Dermis blood vessel endothelial cell (primary cell): ENCODE data around the gene KCNK3. TPM values are rescaled to one million over a fixed set of nuclear protein-coding genes. Genes with fewer than 3 reads are reported as not detected.

Experiments
- DNase-seq: peaks from one replicate; pipeline ENCODE4 v3.0.0; 2010
- total RNA-seq: library from RNA; depleted of rRNA; stranded (reverse); fragments of >200 nt; gene quantifications from 2 replicates; pipeline ENCODE4 v1.2.3, GENCODE V29; 2014

The KCNK3 gene
- total RNA-seq, 1 donor from 2014 or later, result under 0.01 TPM

DNA sequence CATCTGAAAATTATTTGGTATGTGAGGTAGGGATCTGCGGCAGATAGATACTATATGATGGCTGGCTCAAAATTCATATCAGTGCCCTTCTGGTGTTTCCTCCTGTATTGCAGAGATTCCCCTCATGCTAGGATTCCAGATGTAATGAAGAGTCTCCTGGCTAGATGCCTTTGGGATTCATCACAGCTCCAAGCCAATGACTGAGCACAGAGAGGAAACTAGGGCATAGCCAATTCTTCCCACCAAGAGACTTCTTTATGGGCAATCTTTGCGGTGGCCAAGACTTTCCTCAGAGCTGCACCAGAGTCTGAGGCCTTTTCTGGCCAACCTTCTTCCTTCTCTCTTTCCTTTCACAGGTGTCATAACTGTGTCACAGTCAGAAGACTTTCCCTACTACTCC lies 25.9 kb upstream of the KCNK3 start:
- no peak for DNase-seq

DNA sequence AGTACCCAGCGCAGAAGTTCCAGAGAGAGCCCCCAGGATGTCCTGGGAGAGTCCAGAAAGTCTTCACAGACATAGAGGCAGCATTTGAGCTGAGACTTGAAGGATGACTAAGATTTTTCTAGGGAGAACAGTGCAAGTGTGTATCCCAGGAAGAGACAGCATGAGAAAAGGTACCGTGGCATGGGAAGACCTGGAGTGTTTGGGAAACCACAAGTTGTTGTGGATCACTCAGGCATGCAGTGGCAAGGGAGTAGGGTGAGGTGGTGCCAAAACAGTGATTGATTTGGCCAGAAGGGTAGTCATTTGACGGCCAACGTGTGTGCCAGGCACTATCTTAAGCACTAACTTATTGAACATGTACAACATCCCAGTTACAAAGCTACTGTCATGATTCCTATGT lies 24.5 kb upstream of the KCNK3 start:
- no peak for DNase-seq

DNA sequence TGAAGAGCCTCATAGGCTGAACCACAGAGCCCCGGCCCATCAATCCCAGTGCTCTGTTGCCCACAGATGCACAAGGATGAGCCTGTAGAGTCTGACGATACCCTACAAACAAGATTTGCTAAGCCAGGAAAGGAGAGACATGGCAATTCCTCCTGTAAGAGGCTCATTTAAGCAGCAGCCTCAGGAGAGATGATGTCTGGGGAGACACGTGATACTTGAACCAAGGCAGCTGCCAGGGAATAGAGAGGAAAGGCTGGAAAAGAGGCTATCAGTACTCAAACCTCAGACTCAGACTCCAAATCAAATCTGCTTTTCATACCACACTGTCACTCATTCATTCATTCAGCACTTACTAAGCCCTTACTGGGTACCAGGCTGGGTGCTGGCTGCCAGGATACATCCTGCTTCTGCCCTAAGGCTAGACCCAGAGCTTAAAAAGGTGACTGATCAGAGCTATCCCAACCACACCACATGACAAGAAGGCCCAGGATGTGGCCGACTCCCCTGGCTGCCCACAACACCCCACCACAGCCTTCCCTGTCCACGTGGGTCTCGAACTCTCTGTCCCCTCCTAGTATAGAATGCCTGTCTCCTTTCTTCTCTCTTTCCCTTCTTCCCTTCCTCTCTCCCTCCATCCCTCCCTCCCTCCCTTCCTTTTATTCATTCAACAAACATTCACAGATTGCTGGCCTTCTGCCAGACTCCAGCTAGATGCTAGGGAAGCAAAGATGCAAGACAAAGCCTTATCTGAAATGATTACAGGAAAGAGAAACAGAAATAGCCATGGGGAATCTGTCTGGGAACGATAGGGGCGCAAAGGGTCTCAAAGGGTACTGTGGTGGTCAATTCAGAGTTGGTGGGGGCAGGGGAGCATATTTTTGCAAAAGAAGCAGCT lies 23.4 kb upstream of the KCNK3 start:
- DNase-seq, result no peak

DNA sequence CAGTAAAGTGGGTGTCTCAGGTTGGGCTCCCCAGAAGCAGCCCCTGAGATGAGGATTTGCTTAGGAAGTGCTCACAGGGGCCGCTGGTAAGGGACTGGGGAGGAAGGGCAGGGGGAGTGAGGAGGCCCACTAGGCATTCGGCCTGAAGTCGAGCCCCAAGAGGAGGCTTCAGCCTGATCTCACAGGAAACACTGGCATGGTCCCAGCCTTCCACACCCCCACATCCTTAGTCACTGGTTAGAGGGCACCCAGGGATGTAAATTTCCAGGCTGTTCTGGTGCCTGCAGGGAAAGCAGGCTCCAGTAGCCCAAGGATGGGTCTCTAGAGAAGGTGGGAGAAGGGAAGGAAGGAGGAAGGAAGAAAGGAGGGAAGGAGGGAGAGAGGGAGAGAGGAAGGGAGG lies 22.4 kb upstream of the KCNK3 start:
- no peak for DNase-seq

DNA sequence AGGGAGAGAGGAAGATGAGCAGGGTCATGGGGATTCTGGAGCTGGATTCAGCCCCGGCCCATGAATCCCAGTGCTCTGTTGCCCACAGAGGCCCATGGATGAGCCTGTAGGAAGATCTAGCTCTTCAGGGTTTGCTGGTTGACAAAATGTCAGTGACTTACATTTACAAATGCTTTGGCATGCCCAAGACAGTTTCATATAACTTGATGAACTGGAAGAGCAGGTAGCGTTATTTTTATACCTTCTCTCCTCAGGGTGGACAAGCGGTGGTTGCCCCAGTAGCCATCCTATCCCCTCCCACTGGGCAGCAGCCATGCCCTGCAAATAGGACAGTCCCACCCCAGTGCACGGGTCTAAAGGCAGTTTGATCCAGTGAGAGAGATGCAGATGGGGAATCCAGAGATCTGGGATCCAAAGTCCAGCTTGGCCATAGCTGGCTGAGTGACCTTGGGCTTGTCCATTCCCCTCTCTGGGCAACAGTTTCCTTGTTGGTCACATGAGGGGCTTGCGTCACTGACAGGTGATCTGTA lies 21.5 kb upstream of the KCNK3 start:
- DNase-seq, result no peak

DNA sequence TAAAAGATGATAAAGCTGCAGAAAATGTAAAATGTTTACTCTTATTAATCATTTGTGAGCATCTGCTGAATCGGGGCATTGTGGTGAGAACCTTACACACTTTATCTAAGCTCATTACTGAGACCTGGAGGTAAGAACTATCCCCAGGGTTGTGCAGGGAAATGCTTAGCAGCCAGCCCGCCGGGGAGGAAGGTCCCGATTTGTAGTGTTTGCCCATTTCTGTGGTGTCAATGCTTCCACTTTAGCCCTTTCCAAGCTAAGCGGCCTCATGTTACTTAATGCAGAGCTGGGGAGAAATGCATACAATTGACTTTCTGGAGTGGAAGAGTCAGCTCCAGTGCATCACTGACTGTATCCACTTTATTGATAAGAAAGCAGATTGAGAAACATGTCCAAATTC lies 20.8 kb upstream of the KCNK3 start:
- DNase-seq, result no peak

DNA sequence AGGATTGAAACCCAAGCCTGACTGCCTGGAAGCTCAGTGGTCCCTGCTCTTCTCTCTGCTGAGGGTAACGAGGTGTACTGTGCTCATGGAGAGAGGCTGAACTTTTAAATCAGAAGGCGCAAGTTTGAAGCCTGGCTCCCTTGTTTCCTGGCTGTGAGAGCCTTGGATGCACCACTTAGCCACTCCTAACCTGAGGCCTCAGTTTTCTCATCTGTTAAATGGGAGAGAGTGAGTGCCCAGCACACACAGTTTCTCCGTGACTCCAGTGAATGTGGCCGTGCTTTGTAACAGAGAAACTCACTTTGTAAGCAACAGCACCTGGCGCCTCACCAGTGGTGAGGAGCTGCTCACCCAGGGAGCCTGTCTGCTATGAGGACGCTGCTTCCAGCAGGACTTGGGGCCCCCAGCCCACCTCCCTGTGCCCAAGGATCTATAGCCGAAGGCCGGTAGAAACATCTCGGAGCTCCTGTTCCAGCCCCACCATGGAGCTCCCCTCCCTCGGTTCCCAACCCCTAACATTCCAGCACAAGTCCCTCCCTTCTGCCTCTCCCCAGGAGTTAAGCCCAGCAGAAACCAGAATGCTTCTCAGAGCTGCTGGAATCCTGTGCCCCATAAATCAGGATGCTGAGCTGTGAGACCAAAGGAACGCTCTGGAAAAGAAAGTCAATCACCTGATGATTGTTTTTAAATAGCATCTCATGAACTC lies 20.3 kb upstream of the KCNK3 start:
- no peak for DNase-seq

DNA sequence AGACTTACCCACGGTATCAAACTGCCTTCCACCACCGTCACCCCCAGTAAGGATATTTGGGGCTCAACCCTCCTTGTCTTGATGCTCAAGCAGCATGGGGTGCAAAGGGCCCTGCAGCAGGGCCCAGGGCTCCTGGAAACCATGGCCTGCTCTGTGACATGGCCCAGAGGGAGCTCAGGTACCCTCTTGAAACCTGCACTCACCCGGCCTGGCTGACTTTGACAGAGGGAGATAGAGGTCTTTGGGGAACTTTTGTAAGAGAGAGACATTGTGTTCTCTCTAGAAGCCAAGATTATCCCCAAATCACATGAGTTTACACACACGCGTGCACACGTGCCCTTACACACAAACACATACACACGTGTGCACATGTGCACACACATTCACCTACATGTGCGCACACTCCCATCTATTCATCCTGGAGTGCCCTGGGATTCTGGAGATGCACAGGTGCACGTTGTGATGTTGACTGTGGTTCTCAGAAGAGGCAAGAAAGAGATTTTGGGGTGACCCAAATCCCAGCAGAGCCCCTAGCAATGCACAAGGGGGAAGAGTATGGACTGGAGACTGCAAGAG lies 19.6 kb upstream of the KCNK3 start:
- no peak for DNase-seq

DNA sequence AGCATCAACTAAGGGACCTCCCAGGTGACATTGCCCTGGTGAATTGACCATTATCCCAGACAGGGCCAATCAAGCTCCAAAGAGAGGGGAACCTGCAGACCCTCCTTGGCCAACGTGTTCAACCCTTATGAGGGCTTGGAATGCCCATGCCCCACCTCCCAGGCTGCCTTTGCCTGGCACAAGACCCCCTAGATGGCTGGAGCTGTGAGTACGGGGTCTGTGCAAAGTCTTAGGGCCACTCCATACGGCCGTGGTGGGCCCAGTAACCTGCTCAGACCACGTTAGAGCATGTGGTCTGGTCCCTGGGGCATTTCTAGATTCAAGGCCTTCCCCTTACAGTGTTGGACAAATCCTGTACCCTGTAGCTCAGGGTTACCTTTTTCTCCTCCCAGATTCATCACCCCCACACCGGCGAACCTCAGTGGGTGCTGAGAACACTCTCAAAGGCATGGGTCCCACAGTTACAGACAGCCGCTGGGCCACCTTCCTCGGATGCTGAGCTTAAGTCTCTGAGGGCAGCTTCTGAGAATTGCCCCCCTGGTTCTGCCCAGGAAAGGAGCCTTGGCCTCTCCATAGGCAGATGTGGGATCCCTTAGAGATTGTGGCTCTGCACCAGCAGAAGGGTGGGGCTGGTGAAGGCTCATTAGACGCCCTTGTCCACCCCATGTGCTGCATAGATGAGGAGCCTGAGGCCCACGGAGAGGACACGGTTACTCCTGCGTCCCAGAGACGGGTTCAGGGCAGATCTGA lies 18.3 kb upstream of the KCNK3 start:
- DNase-seq, result no peak

DNA sequence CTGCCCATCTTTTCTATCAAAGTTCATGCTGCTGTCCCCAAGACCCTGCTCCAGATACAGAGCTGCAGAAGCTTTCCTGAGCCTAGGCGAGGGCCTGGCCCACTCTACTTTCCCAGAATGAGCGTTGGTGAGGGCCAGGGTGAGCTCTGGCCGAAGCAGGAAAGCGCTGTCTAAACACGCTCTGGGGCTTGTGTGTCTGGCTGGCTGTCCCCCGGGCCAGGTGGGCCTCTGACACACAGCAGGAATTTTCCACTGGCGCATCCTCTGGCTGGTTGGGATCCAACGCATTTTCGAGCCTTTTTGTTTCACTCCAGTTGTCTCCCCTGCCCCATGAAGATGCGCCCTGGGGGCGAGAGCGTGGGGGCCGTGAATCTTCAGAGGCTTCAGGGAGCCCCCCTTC lies 17.8 kb upstream of the KCNK3 start:
- no peak for DNase-seq

DNA sequence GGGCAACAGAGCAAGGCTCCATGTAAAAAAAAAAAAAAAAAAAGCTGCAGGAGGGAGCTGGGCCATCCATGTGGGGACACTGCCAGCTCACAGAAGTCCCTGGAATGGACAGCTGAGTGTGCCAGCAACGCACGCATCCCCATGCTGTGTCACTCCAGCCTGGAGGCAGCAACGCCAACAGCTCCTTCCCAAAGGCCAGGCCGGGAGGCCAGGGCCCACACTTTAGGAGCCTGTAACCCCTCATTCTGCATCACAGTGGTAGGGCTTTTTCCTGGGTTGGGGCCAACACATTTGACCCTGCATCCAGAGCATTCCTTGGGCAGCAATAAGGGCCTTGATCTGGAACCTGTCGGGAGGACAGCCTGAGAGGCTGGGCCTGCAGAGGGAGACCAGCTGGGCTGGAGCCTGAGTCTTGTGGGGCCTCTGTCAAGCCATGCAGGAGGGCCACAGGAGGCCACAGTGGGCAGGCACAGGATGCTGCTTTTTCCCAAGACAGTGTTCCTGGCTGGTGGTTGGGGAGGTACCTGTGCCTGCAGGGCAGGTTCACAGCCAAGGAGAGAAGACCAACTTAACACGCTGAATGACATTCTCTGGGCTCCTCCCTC lies 16.8 kb upstream of the KCNK3 start:
- DNase-seq, result no peak

DNA sequence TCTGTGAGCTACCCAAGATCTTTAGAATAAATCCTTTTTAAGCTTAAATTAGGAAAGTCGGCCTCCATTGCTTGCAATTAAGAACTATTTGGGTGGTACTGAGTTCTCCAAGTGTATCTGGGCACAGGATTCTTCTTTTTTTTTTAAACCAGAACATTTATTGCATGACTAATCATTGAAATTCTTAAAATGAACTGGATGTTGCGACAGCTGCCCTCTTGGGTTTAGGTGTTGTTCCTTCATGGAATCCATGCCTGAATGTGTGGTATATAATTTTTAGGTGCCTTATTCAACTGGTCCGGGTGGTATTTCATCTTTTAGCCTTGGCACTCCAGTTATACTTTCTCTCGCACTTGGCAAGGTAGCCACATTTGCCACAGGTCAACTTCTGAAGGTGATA lies 14.5 kb upstream of the KCNK3 start:
- DNase-seq, result no peak

DNA sequence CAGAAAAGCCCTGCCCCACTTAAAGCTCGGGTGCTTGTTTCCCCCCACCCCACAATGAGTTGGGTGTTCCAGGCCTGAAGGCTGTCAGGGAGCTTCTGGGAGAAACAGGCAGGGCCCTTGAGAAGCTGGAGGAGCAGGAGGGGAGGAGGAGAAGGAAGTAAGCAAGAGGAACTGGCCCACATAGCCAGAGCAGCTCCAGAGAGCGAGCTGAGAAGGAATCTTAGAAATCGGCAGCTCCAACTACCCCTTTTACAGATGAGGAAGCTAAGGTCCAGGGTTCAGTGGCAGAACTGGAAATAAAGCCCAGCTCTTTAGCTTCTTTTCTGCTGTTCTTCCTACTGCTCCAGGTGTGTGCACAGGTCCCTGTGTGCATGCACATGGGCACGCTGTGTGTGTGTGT lies 12.7 kb upstream of the KCNK3 start:
- no peak for DNase-seq

DNA sequence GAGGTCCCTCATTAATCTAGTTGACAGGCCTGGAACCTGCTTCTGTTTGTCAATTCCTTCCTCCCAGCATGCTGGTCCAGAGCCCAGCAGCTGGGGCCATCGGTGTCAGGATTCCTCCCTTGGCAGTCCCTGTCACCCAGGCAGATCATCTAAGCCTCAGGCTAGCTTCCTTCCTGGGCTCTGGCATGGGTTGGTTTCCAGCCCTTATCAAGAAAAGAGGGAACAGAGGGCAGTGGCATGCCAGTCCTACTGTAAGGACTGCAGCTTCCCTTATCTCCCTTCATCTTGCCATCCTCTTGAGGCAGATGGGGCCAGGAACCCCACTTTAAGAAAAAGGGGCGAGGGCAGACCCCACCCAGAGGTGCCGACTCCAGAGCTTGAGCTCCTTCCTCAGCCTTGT lies 10.9 kb upstream of the KCNK3 start:
- no peak for DNase-seq

DNA sequence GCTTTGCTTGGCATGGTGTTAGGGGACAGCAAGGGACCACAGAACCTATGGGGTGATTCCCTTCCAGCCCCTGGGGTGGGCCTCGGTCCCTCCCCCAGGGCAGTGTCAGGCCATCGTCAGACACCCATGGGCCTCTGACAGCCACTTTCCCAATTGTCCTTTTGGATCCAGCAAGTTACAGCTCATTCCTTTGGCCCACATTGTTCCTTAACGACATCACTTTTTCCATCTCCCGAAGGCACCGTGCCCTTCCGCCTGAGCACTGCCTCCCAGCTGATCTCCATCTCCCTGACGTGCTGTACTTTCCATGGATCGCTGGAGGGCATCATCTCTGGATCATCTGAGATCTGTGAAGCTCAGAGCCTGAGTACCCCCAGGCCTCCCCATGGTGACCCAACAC lies 10.4 kb upstream of the KCNK3 start:
- DNase-seq, result no peak

DNA sequence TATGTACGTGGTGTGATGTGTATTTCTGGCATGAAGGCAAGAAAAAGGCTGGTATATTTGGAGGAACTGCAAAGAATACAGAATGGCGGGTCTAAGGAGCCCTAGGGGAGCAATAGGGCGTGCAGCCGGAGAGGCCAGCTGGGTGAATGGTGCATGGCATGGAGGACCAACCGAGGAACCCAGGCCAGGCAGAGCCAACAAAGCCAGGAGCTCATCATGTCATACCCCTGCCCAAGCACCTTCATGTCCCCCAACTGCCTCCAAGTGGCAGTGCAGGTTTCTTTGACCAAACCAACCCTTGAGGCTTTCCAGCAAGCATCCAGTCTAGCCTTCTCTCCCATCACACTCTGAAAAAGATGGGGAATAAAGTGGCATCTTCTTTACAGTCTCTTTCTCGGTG lies 8.9 kb upstream of the KCNK3 start:
- no peak for DNase-seq

DNA sequence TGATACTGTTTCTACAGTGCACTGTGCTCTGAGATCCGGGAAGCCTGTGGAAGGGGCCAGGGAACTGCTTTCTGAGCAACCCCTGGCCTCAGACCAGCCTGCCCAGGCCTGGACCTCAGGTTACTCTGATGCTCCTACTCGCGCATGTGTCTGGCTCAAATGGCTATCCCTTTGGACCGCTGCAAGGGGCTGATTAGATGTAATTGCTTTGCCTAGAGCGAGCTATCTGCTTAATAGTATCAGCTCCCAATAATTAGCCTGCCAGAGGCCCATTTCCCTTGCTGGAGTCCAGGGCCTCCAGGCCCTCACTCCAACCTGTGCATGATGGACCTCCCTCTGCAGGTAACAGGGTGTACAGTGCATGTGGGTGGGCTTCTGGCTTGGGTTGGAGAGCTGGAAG lies 7.2 kb upstream of the KCNK3 start:
- DNase-seq, result no peak

DNA sequence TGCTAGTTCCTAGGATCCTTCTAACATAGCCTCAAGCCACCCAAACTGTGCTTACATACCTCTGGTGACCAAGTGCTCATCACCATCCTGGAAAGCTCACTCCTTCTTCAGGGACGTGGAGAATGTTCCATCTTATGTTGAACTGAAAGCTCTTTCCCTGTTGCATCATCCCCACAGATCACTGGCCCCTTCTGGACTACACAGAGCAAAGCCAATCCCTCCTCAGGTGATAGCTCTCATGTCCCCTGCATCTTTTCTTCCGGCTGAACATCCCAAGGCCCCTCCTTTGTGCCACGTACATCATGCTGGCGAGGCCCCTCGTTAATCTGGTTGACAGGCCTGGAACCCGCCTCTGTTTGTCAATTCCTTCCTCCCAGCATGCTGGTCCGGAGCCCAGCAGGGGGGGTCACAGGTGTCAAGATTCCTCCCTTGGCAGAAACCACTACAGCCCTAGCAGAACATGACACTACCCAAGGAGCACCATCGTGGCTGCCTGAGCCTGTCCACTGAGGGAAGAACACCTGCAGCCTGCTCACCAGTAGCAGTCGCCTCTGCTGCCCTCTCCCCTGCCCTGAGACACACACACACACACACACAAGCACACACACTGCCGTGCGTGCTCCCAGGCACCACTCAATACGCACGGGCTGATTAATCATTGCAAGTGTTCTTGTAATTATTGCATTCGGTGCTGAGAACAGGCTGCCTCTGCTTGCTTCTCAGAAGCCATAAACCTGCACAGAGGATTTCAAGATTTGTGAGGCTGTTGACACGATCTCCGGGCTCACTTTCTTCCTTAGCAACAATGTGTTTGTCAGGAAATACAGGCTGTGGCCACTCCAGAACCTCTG lies 6.3 kb upstream of the KCNK3 start:
- DNase-seq, result peak; percentile 4

DNA sequence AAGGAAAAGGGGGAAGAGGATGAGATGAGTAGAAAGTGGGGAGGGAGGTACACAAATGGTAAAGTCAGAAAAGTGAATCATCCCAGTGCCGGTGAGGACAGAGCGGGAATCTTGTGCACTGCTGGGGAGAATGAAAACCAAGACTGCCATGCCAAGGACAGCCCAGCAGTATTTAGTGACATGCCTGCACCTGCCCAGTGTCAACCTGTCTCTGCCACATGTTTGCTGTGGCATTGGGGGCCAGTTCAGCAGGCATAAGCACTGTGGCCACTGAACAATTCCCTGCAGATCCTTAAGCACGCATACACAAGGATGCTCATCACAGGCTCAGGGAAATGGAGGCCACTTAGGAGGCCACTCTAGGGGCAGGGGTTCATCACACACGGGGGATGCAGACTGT lies 5.2 kb upstream of the KCNK3 start:
- DNase-seq, result no peak

DNA sequence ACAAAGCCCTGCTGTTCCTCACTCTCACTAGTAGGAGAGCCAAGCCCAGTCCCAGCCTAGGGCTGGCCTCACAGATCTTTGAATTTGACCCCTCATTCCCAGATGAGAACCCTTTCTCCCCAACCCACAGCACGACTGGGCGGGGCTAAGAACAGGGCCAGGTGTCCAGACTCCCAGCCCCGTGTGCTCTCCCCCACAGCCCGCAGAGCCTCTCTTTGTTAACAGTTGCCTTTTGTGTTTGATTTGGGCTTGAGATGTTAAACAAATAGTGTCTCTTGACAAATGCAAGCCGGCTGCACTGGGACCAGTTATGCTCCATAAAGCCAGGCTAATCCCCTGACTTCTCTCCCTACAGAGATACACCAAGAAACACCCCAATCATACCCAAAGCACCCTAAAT lies 4.7 kb upstream of the KCNK3 start:
- DNase-seq, result no peak

DNA sequence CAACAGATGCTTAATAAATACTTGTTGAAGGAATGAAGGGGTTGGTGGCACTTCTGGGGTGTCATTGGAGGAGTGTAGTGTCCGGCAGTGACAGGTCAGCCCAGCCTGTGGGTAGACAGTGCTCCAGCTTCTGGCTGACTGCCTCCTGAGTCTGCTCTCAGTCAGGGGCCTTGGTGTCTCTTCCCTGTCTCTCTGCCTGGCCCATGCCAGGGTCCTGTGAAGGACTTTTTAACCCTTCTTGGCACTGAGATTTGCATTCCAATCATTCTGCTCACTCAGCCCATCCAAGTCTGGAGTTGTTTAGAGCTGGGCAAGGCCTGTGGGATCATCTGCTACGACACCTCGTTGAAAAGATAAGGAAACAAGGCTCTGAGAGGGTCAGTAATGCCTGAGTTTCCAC lies 1.4 kb upstream of the KCNK3 start:
- no peak for DNase-seq

DNA sequence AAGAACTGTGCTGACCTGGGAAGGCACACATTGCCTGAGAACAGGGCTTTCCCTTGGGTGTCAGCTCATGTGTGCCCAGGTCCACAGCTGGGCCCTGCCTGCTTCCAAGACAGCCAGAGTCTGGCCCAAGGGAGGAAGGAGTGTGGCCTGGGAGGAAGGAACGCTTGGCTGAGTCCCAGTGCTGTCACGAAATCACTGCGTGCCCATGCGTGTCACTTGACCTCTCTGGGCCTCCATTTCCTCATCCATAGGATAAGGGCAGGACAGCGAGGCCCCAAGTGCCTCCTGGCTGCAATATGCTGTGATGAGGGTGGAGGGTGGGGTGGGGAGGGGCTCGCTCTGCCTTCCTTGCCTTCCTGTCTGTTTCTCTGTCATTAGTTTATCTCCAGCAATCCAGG lies 642 bp upstream of the KCNK3 start:
- no peak for DNase-seq
